ENCODE data around the gene MIDN. TPM values are rescaled to one million over a fixed set of nuclear protein-coding genes. Genes with fewer than 3 reads are reported as not detected.

Gene MIDN
- total and polyA plus RNA-seq, 2 of the 4 experiments (the other 2 are of a cell fraction) = 2.5 to 26.0 TPM

DNA sequence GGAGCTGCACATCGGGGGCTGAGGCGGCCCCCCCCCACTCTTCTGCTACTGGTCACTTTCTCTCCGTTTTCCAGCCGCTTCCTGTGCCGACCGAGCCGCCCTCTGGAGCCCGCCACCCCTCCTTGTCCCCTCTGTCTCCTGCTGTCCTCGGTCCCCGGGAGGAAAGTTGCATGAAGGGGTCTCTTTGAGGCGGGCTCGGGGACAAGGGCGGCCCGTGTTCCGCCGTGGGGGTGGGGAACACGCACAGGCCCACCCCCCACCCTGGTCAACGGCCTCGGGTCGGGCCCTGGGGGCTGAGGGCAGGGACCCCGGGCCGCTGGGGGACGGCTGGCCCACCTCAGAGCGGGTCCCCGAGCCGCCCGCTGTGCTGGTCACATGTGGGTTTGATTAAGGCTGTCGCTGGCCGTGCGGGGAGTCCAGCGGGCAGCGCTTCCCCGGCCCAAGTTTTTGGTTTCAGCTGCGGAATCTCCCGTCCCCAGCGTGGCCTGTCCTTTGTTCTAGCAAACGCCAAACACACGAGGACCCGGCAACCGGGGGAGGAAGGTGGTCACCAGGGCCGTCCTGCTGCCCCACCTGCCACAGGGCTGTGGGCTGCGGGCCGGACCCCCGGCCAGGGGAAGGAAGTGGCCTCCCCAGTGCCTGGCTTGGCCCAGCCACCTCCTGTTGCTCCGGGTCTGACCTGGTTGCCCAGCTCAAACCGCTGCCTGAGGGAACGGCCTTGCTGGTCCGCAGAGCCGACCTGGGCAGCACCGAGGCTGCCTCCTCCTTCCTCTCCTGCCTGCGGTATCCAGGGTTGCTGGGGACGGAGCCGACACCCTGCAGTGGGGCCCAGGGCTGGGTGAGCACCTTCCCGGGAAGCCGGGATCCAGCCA lies 39.2 kb downstream of the MIDN start:
- Histone ChIP-seq H3K4me1 (ENCODE audit: control insufficient read depth, insufficient read depth, low read length) (no peaks in the 10 kb centered on the region), H4K8ac (ENCODE audit: low read depth in 2 of 2, low read length in 2 of 2) (no peak overlapping the region), H3K9me1 (ENCODE audit: insufficient read depth, low read length) (no peaks in the 10 kb centered on the region), H3K9me3 (ENCODE audit: control insufficient read depth, insufficient read depth, low read length) (no peaks in the 10 kb centered on the region), H3K79me1 (ENCODE audit: low read depth in 1 of 2, low read length in 2 of 2) (no peaks in the 10 kb centered on the region), H3K9ac (ENCODE audit: low read depth, low read length) (no peak overlapping the region), H2BK5ac (ENCODE audit: low read depth, low read length, poor library complexity, severe bottlenecking) (no peak overlapping the region), H3K36me3 (ENCODE audit: control insufficient read depth, insufficient read depth, low read length) (no peaks in the 10 kb centered on the region), H2AK5ac (ENCODE audit: low read depth, low read length) (no peak overlapping the region), H2AFZ (replicated peaks; ENCODE audit: low read length, poor library complexity) (no peak overlapping the region), H3K4me3 (ENCODE audit: insufficient read depth, low read depth, low read length) (no peak overlapping the region), H3K27ac (ENCODE audit: insufficient read depth, low read length) (no peak overlapping the region), H4K91ac (ENCODE audit: insufficient read depth, low read depth, low read length) (no peak overlapping the region), H3K18ac (ENCODE audit: low read depth, low read length) (no peak overlapping the region), H2BK20ac (ENCODE audit: low read depth, low read length) (no peak overlapping the region), H4K5ac (ENCODE audit: low read depth, low read length) (no peak overlapping the region), H3K23ac (ENCODE audit: low read depth, low read length) (no peak overlapping the region), H4K20me1 (ENCODE audit: insufficient read depth, low read length) (0 out of 2 replicates have a peak, but pooled peaks cover 5% of the 10 kb centered on the region), H2AK9ac (replicated peaks; ENCODE audit: low read depth, low read length, poor library complexity) (no peak overlapping the region), H2BK15ac (ENCODE audit: low read depth, low read length) (no peak overlapping the region), H3K56ac (ENCODE audit: extremely low read depth, insufficient read depth, low read length) (no peak overlapping the region), H3K27me3 (ENCODE audit: control insufficient read depth, insufficient read depth, low read length) (peaks cover 51% of the 10 kb centered on the region), H3K14ac (replicated peaks; ENCODE audit: low read depth, low read length) (no peak overlapping the region), H3K4ac (ENCODE audit: low read depth, low read length) (no peak overlapping the region), H2BK120ac (ENCODE audit: low read depth, low read length) (no peak overlapping the region), H3K4me2 (ENCODE audit: low read depth, low read length) (no peak overlapping the region)
- ATAC-seq (ENCODE audit: low read depth) (no peak), DNase-seq (no peak)
- in situ Hi-C loops (cut with MboI; ENCODE audit: low sequenced_read_pairs) = no loop called here
- intact Hi-C loops (cut with micrococcal nuclease) = no loop called here
- dilution Hi-C loops (cut with HindIII; ENCODE audit: low sequenced_read_pairs, unreplicated experiment) = no loop called here
- ChIA-PET POLR2A (ENCODE audit: unreplicated experiment) (no interaction called here), CTCF (no interaction called here)
- no peak for TF ChIP-seq SMC3 (IDR thresholded peaks at IDR 0.05; ENCODE audit: low read depth, low read length)
- no peak for TF ChIP-seq RAD21 (IDR thresholded peaks at IDR 0.05; ENCODE audit: low read length)
- TF ChIP-seq USF2 (IDR thresholded peaks at IDR 0.05; ENCODE audit: low read depth, low read length) = no peak
- no peak for TF ChIP-seq MAZ (IDR thresholded peaks at IDR 0.05; ENCODE audit: borderline replicate concordance, low read depth, low read length)
- TF ChIP-seq FOS (IDR thresholded peaks at IDR 0.05; ENCODE audit: low read depth, low read length) = no peak
- TF ChIP-seq CHD1 (IDR thresholded peaks at IDR 0.05; ENCODE audit: low read depth, low read length) = no peak
- TF ChIP-seq POLR2A (IDR thresholded peaks at IDR 0.05; ENCODE audit: low read depth, low read length) = no peak
- TF ChIP-seq MAFK (IDR thresholded peaks at IDR 0.05; ENCODE audit: low read depth, low read length) = no peak
- TF ChIP-seq NFE2L2 (IDR thresholded peaks at IDR 0.05; ENCODE audit: low read depth, low read length) = no peak
- no TSS peak for BruUV-seq (replicated peaks)
- 38% methylated on average over 26 of the region's 55 CpGs; no CpG with 5 or more reads in 1 of the 2 experiments for WGBS, 2 experiments (ENCODE audit: extremely low coverage in 2 of 2, insufficient read length in 1 of 2)
